ENCODE data around the gene RNF167.

RNF167 gene

DNA sequence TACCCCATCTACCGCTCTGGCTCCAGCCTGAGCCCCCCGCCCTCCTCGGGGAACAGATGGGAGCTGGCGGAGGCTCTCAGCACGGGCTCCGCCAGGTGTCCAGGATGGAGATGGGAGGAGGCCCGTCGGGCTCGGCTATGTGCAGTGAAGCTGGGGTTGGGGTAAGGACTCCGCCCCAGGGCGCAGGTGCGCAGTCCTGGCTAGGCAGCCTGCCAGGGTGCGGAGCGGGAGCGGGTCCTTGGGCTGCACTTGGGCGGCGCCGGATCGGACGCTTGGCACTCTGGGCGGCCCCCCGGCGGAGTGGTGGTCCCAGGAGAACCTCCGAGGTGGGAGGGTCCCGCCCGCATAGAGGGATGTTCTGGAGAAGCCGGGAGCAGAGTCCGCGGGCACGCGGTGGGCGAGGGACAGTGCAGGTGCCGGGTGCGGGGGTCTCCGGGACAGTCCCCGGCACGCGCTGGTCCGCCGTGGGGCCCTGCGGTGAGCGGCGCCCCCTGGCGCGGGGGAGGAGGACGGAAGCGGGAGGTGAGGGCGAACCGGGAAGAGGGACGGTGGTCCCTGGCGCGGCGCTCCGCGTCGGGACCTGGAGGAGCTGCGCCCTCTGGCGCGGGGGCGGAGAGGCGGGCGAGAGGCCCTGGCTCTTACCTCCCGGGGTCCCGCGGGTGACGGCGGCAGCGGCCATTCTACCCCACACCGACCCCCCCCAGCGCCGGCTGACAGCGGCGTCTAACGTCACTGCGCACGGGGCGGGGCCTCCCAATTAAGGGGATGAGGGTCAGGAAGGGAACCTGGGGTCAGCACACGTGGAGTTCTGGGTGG lies 47.1 kb downstream of the RNF167 start, which contains the start of gene CAMTA2:
CAMTA2 (minus strand) TSS at position 725 of the 816 bp plus-strand sequence. CDS start 1,453 bp downstream, outside the sequence.
- peak; percentile 84 for TF ChIP-seq YY1 (IDR thresholded peaks at IDR 0.05; ENCODE audit: low read depth)
- peak; percentile 80 for TF ChIP-seq CREB1 (IDR thresholded peaks at IDR 0.05; ENCODE audit: low read depth)
- TF ChIP-seq TEAD4 (IDR thresholded peaks at IDR 0.05): no peak
- TF ChIP-seq, protein P1, sequence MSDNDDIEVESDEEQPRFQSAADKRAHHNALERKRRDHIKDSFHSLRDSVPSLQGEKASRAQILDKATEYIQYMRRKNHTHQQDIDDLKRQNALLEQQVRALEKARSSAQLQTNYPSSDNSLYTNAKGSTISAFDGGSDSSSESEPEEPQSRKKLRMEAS (IDR thresholded peaks at IDR 0.05): peak; percentile 79
- TF ChIP-seq, protein P2, sequence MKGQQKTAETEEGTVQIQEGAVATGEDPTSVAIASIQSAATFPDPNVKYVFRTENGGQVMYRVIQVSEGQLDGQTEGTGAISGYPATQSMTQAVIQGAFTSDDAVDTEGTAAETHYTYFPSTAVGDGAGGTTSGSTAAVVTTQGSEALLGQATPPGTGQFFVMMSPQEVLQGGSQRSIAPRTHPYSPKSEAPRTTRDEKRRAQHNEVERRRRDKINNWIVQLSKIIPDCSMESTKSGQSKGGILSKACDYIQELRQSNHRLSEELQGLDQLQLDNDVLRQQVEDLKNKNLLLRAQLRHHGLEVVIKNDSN (IDR thresholded peaks at IDR 0.05): peak; percentile 39; the same call in 1 of the 2 replicates
- no peak for TF ChIP-seq EP300 (IDR thresholded peaks at IDR 0.05; ENCODE audit: borderline replicate concordance)
- TF ChIP-seq FOXM1 (IDR thresholded peaks at IDR 0.05; ENCODE audit: borderline replicate concordance, low read depth): 0 out of 2 replicates have a peak, but pooled peaks have one; percentile 25
- TF ChIP-seq RAD21 (IDR thresholded peaks at IDR 0.05; ENCODE audit: low read depth): peak; percentile 25; the same call in 1 of the 2 replicates
- peak; percentile 92 for TF ChIP-seq ZBTB7A (IDR thresholded peaks at IDR 0.05; ENCODE audit: low read depth)
- TF ChIP-seq, protein P3, sequence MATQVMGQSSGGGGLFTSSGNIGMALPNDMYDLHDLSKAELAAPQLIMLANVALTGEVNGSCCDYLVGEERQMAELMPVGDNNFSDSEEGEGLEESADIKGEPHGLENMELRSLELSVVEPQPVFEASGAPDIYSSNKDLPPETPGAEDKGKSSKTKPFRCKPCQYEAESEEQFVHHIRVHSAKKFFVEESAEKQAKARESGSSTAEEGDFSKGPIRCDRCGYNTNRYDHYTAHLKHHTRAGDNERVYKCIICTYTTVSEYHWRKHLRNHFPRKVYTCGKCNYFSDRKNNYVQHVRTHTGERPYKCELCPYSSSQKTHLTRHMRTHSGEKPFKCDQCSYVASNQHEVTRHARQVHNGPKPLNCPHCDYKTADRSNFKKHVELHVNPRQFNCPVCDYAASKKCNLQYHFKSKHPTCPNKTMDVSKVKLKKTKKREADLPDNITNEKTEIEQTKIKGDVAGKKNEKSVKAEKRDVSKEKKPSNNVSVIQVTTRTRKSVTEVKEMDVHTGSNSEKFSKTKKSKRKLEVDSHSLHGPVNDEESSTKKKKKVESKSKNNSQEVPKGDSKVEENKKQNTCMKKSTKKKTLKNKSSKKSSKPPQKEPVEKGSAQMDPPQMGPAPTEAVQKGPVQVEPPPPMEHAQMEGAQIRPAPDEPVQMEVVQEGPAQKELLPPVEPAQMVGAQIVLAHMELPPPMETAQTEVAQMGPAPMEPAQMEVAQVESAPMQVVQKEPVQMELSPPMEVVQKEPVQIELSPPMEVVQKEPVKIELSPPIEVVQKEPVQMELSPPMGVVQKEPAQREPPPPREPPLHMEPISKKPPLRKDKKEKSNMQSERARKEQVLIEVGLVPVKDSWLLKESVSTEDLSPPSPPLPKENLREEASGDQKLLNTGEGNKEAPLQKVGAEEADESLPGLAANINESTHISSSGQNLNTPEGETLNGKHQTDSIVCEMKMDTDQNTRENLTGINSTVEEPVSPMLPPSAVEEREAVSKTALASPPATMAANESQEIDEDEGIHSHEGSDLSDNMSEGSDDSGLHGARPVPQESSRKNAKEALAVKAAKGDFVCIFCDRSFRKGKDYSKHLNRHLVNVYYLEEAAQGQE (IDR thresholded peaks at IDR 0.05; ENCODE audit: low read depth): no peak
- TF ChIP-seq EGR1 (IDR thresholded peaks at IDR 0.05): peak; percentile 68
- TF ChIP-seq TAF1 (IDR thresholded peaks at IDR 0.05; ENCODE audit: low read depth): peak; percentile 64; the same call in 1 of the 2 replicates
- no peak for TF ChIP-seq CEBPB (IDR thresholded peaks at IDR 0.05)
- peak; percentile 42; the same call in 1 of the 2 replicates for TF ChIP-seq NFIC (IDR thresholded peaks at IDR 0.05)
- TF ChIP-seq TCF12 (IDR thresholded peaks at IDR 0.05; ENCODE audit: low read depth): peak; percentile 38; the same call in 1 of the 2 replicates

DNA sequence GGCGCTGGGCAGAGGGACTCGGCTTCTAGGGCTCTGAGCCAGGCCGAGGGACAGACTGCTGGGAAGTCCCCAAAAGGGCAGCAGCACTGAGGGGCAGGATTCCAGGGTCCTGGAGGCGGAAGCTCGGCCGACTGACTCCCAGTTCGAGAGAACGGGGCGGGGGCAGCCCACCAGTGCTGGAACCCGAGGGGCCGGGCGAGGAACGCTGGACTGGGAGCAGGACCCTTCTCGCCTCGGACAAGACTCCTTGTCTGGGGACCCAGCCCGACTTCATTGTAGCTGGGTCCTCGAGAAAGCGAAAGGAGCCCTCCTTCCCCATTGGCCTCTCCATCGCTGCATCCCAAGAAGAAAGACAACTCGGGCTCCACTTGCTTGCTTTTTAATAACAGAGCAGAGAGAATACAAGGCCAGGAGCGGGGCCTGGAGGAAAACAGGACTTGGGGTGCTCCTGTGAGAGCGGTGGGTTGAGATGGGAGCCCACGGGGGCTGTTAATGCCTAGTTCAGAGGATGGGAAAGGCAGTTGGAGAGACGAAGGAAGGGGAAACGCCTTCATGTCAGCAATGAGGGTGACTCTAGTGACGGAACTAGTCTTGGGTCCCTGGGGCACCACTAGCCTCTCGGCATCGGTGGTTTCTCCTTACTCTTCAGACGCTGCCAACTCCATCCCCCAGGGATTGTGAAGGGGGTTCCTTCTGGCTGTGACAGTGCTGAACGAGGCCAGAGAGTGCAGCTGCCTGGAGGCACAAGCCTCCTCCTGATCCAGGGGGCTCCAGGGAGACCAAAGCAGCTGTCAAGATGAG lies 47.9 kb downstream of the RNF167 start:
- TF ChIP-seq CEBPB (IDR thresholded peaks at IDR 0.05) (no peak), TEAD4 (IDR thresholded peaks at IDR 0.05) (no peak), TCF12 (IDR thresholded peaks at IDR 0.05; ENCODE audit: low read depth) (no peak)
- TF ChIP-seq, protein P1 (IDR thresholded peaks at IDR 0.05): no peak
- TF ChIP-seq, protein P2 (IDR thresholded peaks at IDR 0.05): no peak

DNA sequence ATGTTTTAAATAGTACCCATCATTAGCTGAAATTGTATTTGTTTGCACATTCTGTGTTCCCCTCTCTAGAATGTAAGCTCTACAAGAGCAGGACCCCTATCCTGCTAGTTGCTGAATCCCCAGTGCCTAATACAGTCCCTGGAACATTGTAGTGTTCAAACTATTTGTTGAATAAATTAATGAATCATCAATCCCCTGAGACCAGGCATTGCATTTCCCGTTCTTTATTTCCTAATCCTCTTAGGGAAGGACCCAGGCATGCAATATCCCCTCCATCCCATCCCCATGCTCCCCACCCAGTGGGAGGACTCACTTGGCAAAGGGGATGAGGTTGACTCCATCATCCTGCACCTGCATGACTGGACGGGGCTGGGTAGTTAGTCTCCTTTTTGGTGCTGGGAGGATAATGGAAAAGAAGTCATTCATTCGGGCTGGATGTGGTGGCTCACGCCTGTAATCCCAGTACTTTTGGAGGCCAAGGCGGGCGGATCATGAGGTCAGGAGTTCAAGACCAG lies 54.1 kb downstream of the RNF167 start:
- TF ChIP-seq TCF12 (IDR thresholded peaks at IDR 0.05; ENCODE audit: low read depth) (no peak), RAD21 (IDR thresholded peaks at IDR 0.05; ENCODE audit: low read depth) (no peak), CREB1 (IDR thresholded peaks at IDR 0.05; ENCODE audit: low read depth) (no peak), CEBPB (IDR thresholded peaks at IDR 0.05) (no peak), EP300 (IDR thresholded peaks at IDR 0.05; ENCODE audit: borderline replicate concordance) (no peak), FOXM1 (IDR thresholded peaks at IDR 0.05; ENCODE audit: borderline replicate concordance, low read depth) (no peak), NFIC (IDR thresholded peaks at IDR 0.05) (no peak), YY1 (IDR thresholded peaks at IDR 0.05; ENCODE audit: low read depth) (no peak), EGR1 (IDR thresholded peaks at IDR 0.05) (no peak), TEAD4 (IDR thresholded peaks at IDR 0.05) (no peak), TAF1 (IDR thresholded peaks at IDR 0.05; ENCODE audit: low read depth) (no peak), ZBTB7A (IDR thresholded peaks at IDR 0.05; ENCODE audit: low read depth) (no peak)
- TF ChIP-seq, protein P3 (IDR thresholded peaks at IDR 0.05; ENCODE audit: low read depth): no peak
- TF ChIP-seq, protein P2 (IDR thresholded peaks at IDR 0.05): no peak
- TF ChIP-seq, protein P1 (IDR thresholded peaks at IDR 0.05): no peak
